ENCODE data around the gene PDYN.

The PDYN gene

GRCh38 chr20:1935696-1936366, 58.0 kb downstream of the PDYN start:
- DNase-seq (ENCODE audit: low spot score) = no peak
- FAIRE-seq = no peak

- DNase-seq (ENCODE audit: low spot score) (no peak), FAIRE-seq (no peak)
Measured at GRCh38 chr20:1934721-1935573, 58.9 kb downstream of the PDYN start.

GRCh38 chr20:1934156-1934555, 59.7 kb downstream of the PDYN start:
- DNase-seq (ENCODE audit: low spot score) (no peak), FAIRE-seq (no peak)

- no peak for DNase-seq (ENCODE audit: low spot score)
- no peak for FAIRE-seq
Measured at GRCh38 chr20:1933465-1933870, 60.4 kb downstream of the PDYN start.

- no peak for DNase-seq (ENCODE audit: low spot score)
- no peak for FAIRE-seq
Measured at GRCh38 chr20:1932971-1933370, 60.9 kb downstream of the PDYN start.

GRCh38 chr20:1931830-1932229, 62.0 kb downstream of the PDYN start:
- FAIRE-seq (no peak), DNase-seq (ENCODE audit: low spot score) (no peak)

- DNase-seq (ENCODE audit: low spot score) = no peak
- FAIRE-seq = no peak
Measured at GRCh38 chr20:1930165-1930564, 63.7 kb downstream of the PDYN start.

GRCh38 chr20:1929460-1929859, 64.4 kb downstream of the PDYN start:
- no peak for FAIRE-seq
- DNase-seq (ENCODE audit: low spot score) = no peak

- no peak for FAIRE-seq
- no peak for DNase-seq (ENCODE audit: low spot score)
Measured at GRCh38 chr20:1928782-1929181, 65.1 kb downstream of the PDYN start.
